Fibroblast of villous mesenchyme (primary cell): ENCODE data around the gene KNOP1. TPM values are rescaled to one million over a fixed set of nuclear protein-coding genes. Genes with fewer than 3 reads are reported as not detected.

ENCODE experiments used
- DNase-seq: peaks from one replicate; pipeline ENCODE4 v3.0.0-alpha.2; 2010; ENCODE audit warnings: low read depth
- H3K4me3 ChIP-seq: 2 replicates; pipeline ENCODE4 v1.5.1; 2011; ENCODE audit warnings: low read depth, mild to moderate bottlenecking, low read length
- total RNA-seq: library from RNA; depleted of rRNA; stranded (reverse); fragments of >200 nt; gene quantifications from 2 replicates; pipeline ENCODE4 v1.2.3, GENCODE V29; 2012
- TF ChIP-seq, protein P1 (sequence below): IDR thresholded peaks from 2 replicates; pipeline ENCODE4 v1.5.1; 2012; ENCODE audit warnings: low read depth, mild to moderate bottlenecking, low read length; ENCODE audit not compliant: insufficient read depth

Gene KNOP1
- total RNA-seq, 1 donor, result 17.3 TPM

- H3K4me3 ChIP-seq, result no peak overlapping the region
- TF ChIP-seq, protein P1, sequence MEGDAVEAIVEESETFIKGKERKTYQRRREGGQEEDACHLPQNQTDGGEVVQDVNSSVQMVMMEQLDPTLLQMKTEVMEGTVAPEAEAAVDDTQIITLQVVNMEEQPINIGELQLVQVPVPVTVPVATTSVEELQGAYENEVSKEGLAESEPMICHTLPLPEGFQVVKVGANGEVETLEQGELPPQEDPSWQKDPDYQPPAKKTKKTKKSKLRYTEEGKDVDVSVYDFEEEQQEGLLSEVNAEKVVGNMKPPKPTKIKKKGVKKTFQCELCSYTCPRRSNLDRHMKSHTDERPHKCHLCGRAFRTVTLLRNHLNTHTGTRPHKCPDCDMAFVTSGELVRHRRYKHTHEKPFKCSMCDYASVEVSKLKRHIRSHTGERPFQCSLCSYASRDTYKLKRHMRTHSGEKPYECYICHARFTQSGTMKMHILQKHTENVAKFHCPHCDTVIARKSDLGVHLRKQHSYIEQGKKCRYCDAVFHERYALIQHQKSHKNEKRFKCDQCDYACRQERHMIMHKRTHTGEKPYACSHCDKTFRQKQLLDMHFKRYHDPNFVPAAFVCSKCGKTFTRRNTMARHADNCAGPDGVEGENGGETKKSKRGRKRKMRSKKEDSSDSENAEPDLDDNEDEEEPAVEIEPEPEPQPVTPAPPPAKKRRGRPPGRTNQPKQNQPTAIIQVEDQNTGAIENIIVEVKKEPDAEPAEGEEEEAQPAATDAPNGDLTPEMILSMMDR, result no peak
- DNase-seq, result peak; percentile 98
Observed at GRCh38 chr16:19696328-19696727, 21.7 kb downstream of the KNOP1 start.

DNA sequence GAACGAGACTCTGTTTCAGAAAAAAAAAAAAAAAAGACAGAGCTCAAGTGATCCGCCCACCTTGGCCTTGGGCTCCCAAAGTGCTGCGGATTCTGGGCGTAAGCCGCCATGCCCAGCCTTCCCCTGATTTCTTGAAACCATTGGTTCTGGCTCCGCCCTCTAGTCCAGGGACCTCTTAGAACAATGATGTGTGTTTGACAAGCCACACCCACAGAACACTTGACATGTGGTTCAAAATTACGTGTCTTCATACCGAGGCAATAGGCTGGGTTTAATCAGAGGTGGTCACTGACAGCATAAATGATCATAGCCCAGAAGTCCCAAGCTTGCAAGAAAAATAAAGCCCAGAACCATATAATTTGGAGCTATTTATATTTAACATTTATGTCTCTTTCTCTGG is 23.0 kb downstream of the KNOP1 start:
- no peak for DNase-seq

DNA sequence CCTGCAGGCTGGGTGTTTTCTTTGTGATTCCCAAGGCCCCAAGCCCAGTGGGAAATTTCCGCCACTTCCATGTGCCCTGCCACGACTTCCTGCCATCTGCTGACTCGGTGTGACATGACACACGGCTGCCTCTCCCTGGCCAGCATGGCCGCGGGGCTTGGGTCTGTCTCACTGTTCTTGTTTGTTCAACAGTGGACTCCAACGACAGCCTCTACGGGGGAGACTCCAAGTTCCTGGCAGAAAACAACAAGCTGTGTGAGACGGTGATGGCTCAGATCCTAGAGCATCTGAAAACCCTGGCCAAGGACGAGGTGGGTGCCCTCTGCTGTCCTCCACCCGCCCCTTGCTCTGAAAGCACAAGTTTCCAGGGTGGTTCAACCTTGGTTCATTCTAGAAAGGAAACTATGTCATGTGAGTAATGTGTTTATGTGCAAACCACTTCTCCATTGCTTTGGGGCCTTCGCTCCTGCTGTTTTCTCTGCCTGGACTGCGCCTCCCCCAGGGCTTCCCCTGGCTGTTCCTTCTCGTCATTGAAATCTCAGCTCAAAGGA is 26.8 kb downstream of the KNOP1 start:
- TF ChIP-seq, protein P1, result no peak
- no peak overlapping the region for H3K4me3 ChIP-seq
- no peak for DNase-seq

More for the DNA sequence above, 23.0 kb downstream of the KNOP1 start:
- TF ChIP-seq, protein P1, result no peak
- H3K4me3 ChIP-seq, result no peak overlapping the region

DNA sequence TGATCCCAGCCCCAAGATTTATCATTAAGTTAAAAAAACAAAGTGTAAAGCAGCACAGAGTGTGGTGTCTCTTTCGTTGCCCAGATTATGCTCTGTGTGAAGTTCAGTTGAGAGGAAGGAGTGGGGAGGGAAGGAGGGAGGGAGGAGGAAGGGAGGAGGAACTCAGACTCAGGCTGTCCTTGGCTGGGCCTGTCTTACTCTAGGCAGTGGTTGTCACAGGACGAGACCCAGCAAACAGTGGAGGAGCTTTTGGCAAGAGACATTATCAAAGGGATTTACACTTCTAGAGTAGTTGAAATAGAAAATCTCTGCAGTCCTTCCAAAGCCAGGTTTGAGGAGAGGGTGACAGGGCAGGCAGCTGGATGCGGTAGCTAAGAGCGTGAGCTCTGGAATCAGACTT is 27.8 kb downstream of the KNOP1 start:
- H3K4me3 ChIP-seq, result no peak overlapping the region
- TF ChIP-seq, protein P1, result no peak
- no peak for DNase-seq

GRCh38 chr16:19689342-19689741 is 28.7 kb downstream of the KNOP1 start:
- no peak for DNase-seq
- TF ChIP-seq, protein P1, result no peak
- H3K4me3 ChIP-seq, result no peak overlapping the region

DNA sequence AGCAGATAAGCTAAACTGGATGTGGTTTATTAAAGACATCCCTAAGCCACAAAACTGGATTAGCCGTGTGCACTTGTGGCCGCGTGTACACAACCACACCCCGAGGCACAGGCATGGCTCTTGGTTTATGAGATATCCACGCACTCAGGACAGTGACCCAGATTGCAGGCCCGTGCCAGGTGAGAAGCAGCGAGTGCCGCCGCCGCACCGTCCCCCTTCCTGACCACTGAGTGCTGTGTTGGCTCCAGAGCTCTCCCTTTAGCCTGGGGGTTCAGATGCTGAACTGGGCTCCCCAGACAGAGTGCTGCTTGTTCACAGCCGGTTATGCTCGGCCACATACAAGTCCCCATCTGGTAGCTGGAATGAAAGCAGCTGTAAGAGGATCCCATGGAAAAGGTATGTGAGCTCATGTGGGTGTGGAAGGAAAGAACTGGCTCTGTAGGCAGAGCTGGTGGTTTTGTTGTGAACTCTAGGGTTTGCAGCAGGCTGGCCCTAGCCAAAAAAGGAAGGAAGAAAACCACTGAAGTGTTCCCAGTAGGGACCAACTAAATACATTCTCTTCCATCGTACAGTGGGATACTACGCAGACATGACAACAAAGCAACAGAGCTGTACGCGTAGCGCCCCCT is 29.5 kb downstream of the KNOP1 start:
- TF ChIP-seq, protein P1, result no peak
- H3K4me3 ChIP-seq, result no peak overlapping the region
- no peak for DNase-seq

DNA sequence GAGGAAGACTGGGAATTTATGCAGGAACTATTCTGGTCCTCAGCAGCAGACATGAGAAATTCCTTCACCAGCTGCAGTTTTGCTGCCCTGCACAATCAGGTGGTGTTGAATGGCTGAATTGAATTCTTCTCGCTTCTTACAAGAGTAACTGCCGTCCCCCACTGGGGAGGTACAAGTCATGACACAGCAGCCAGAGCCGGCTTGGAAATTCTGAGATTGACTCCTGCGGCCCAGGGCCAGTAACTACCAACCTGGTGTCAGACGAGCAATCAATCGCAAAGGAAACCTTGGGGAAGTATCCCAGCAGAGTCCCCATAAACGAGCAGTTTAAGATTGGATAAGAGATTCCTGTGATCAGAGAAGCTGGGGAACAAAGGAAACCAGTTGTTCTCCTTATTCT is 30.7 kb downstream of the KNOP1 start:
- no peak overlapping the region for H3K4me3 ChIP-seq
- no peak for DNase-seq
- TF ChIP-seq, protein P1, result no peak
